ENCODE results near the gene KBTBD4. TPM values are rescaled to one million over a fixed set of nuclear protein-coding genes. Genes with fewer than 3 reads are reported as not detected.

The KBTBD4 gene
- total and polyA plus RNA-seq, 8 donors, result 13.3 to 21.5 (median 19.5) TPM

DNA sequence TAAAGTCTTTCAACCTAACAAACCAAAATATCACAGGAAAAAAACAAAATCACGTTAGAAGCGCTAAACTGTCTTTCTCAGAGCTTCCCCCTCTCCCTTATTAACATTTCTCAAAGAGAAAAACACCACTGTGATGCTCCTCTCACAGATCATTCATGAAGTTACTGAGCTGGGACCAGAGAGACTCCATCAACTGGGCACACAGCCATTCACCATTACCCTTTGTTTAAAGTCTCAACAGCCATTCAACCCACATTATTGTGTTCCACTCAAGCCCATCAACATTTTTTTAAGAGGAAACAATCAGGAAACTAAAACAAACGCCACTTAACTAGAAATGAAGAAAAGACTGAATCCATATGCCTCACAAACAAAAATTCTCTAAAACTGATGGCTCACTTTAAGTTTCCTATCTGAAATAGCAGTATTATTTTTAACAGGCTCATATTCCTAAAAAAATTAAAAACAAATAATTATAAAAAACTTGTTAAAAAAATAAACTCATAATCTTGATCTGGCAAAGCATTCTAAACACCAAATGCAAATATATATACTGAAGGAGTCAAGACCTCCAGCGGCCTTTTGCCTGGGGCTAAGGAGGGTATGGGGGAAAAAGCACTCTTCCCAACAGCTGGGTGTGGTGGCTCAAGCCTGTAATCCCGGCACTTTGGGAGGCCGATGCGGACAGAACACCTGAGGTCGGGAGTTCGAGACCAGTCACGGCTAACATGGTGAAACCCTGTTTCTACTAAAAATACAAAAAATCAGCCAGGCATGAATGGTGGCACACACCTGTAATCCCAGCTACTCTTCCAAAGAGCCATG, 39.8 kb downstream of the KBTBD4 start:
- peaks cover 34 to 91% of the 10 kb centered on the region in 2 donors for H3K4me1 ChIP-seq
- peak in 2 of 4 donors; percentile 56 to 70 for DNase-seq
- intact Hi-C loops (cut with DNase I), result no loop called here

DNA sequence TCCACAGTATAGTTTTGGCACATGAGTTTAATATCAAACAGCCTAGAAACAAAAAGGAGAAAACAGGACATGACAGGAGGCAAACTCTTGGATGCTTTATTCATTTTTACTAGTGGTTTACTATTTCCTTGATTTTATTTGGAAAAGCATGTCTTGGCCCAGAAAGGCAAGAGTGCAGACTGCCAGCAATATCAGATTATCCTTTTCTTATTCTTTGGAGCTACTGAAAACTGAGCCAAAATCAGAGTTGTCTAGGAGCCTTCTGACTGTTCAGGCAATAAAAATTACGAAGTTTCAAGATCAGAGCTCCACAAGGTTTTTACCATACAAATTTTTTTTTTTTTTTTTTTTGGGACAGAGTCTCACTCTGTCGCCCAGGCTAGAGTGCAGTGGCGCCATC, 41.9 kb downstream of the KBTBD4 start:
- no peak overlapping the region for H3K4me3 ChIP-seq
- intact Hi-C loops (cut with DNase I), result no loop called here
- DNase-seq (peak in 2 of 4 donors; percentile 62 to 74), ATAC-seq (no peak)
- H3K9me3 ChIP-seq, result no peaks in the 10 kb centered on the region
- peaks cover 36 to 95% of the 10 kb centered on the region in 2 donors for H3K4me1 ChIP-seq
- no peaks in the 10 kb centered on the region for H3K27me3 ChIP-seq
- peaks cover 0 to 15% of the 10 kb centered on the region in 2 donors for H3K36me3 ChIP-seq
- H3K27ac ChIP-seq, result no peak overlapping the region
- TF ChIP-seq, protein P1, sequence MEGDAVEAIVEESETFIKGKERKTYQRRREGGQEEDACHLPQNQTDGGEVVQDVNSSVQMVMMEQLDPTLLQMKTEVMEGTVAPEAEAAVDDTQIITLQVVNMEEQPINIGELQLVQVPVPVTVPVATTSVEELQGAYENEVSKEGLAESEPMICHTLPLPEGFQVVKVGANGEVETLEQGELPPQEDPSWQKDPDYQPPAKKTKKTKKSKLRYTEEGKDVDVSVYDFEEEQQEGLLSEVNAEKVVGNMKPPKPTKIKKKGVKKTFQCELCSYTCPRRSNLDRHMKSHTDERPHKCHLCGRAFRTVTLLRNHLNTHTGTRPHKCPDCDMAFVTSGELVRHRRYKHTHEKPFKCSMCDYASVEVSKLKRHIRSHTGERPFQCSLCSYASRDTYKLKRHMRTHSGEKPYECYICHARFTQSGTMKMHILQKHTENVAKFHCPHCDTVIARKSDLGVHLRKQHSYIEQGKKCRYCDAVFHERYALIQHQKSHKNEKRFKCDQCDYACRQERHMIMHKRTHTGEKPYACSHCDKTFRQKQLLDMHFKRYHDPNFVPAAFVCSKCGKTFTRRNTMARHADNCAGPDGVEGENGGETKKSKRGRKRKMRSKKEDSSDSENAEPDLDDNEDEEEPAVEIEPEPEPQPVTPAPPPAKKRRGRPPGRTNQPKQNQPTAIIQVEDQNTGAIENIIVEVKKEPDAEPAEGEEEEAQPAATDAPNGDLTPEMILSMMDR (IDR thresholded peaks at IDR 0.05), result no peak

More for the DNA sequence above, 39.8 kb downstream of the KBTBD4 start:
- Histone ChIP-seq H3K9me3 (no peaks in the 10 kb centered on the region), H3K36me3 (peaks cover 0 to 15% of the 10 kb centered on the region in 2 donors), H3K4me3 (no peak overlapping the region), H3K27ac (peak overlapping the region in 1 of 2 donors; percentile 53), H3K27me3 (no peaks in the 10 kb centered on the region)
- peak; percentile 44 for ATAC-seq
- TF ChIP-seq, protein P1 (IDR thresholded peaks at IDR 0.05), result no peak

DNA sequence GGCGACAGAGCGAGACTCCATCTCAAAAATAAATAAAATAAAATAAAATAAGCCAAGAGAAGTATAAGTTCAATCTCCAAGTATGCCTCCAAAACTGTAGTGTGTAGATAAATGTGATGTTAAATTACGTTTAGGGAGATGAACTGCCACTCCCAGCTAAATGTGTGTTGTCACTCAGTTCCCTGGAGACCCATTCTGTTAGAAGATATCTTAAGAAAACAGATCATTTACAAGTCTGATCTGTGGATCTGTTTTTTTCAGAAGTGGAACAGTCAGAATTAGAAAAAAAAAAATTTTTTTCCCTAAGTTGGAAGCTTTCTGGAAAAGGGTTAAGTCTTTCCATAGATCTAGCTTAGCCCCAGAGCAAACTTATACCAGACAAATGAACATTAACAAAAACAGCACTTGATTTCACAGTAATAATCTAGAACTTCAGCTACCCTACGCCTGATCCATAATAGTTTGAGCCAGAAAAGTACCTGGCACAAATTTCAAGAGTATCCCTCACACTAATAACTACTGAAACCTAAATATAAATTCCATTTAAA, 44.0 kb downstream of the KBTBD4 start:
- Histone ChIP-seq H3K4me3 (no peak overlapping the region), H3K4me1 (peaks cover 25 to 90% of the 10 kb centered on the region in 2 donors), H3K27me3 (no peaks in the 10 kb centered on the region), H3K36me3 (peaks cover 0 to 15% of the 10 kb centered on the region in 2 donors), H3K9me3 (no peaks in the 10 kb centered on the region), H3K27ac (no peak overlapping the region)
- TF ChIP-seq, protein P1 (IDR thresholded peaks at IDR 0.05), result no peak
- intact Hi-C loops (cut with DNase I), result no loop called here
- ATAC-seq, result no peak
- no peak for DNase-seq

DNA sequence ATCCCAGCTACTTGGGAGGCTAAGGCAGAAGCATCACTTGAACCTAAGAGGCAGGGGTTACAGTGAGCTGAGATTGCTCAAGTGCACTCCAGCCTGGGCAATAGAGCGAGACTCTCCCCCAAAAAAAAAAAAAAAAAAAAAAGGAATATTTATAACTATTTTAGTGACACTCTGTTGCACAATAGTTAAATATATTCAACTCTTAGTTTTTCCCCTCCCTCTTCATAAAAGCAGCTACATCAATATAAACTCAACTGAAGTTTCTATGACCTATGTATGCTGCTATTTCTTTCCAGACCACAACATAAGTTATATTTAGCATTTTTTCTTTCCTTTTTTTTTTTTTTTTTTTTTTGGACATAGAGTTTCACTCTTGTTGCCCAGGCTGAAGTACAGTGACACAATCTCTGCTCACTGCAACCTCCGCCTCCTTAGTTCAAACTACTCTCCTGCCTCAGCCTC, 45.0 kb downstream of the KBTBD4 start:
- H3K9me3 ChIP-seq, result no peaks in the 10 kb centered on the region
- no peak overlapping the region for H3K4me3 ChIP-seq
- intact Hi-C loops (cut with DNase I), result no loop called here
- TF ChIP-seq, protein P1 (IDR thresholded peaks at IDR 0.05), result no peak
- no peaks in the 10 kb centered on the region for H3K27me3 ChIP-seq
- peaks cover 16 to 80% of the 10 kb centered on the region in 2 donors for H3K4me1 ChIP-seq
- peaks cover 0 to 15% of the 10 kb centered on the region in 2 donors for H3K36me3 ChIP-seq
- DNase-seq, result no peak
- peak; percentile 42 for ATAC-seq
- no peak overlapping the region for H3K27ac ChIP-seq

DNA sequence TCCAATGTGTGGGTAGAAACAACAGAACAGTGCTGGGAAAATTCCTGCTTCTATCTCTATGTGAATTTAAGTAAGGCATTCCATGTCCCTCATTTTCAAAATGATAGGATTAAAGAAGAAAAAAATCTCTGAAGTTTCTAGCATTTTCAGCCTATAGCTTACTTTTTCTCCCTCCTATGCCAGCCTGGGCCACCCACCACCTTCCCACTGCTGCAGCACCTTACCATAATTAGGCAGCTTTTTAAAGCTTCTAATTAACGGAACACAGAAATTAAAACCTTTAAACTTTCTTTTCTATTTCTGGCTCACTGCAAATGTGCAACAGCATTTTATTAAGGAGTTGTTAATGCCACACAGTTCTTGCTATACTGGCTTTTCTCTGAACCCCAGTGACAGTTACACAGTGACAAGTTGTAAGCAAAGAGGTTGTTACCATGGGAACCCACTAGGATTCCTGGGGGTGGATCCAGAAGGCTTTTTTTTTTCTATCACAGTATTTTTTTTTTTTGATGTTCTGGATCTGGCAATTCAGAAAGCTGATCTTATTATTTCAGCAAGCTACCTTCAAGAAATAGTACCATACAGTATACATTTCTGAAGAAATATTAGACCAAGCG, 46.1 kb downstream of the KBTBD4 start:
- intact Hi-C loops (cut with DNase I), result no loop called here
- DNase-seq (no peak), ATAC-seq (peak; percentile 54)
- H3K27me3 ChIP-seq, result no peaks in the 10 kb centered on the region
- H3K27ac ChIP-seq, result no peak overlapping the region
- peaks cover 0 to 15% of the 10 kb centered on the region in 2 donors for H3K36me3 ChIP-seq
- no peak overlapping the region for H3K4me3 ChIP-seq
- no peaks in the 10 kb centered on the region for H3K9me3 ChIP-seq
- H3K4me1 ChIP-seq, result peaks cover 16 to 69% of the 10 kb centered on the region in 2 donors
- TF ChIP-seq, protein P1 (IDR thresholded peaks at IDR 0.05), result no peak
